ENCODE data around the gene UBE2V1.

The UBE2V1 gene

GRCh38 chr20:50062006-50062838 is 50.7 kb downstream of the UBE2V1 start:
- DNase-seq (ENCODE audit: low read depth): no peak

- no peak for DNase-seq (ENCODE audit: low read depth)
Observed at GRCh38 chr20:50061151-50062005, 51.6 kb downstream of the UBE2V1 start.

GRCh38 chr20:50058662-50059402 is 54.1 kb downstream of the UBE2V1 start:
- no peak for DNase-seq (ENCODE audit: low read depth)

GRCh38 chr20:50057714-50058053 is 55.3 kb downstream of the UBE2V1 start:
- no peak for DNase-seq (ENCODE audit: low read depth)

GRCh38 chr20:50056951-50057713 is 55.8 kb downstream of the UBE2V1 start:
- no peak for DNase-seq (ENCODE audit: low read depth)

GRCh38 chr20:50056408-50056926 is 56.5 kb downstream of the UBE2V1 start:
- DNase-seq (ENCODE audit: low read depth): no peak

- DNase-seq (ENCODE audit: low read depth): no peak
Observed at GRCh38 chr20:50055524-50056083, 57.3 kb downstream of the UBE2V1 start.

- DNase-seq (ENCODE audit: low read depth): no peak
Observed at GRCh38 chr20:50054626-50055511, 58.1 kb downstream of the UBE2V1 start.

- DNase-seq (ENCODE audit: low read depth): no peak
Observed at GRCh38 chr20:50054231-50054547, 58.8 kb downstream of the UBE2V1 start.

- no peak for DNase-seq (ENCODE audit: low read depth)
Observed at GRCh38 chr20:50053362-50054230, 59.4 kb downstream of the UBE2V1 start.

GRCh38 chr20:50052550-50053361 is 60.2 kb downstream of the UBE2V1 start:
- DNase-seq (ENCODE audit: low read depth): no peak

GRCh38 chr20:50050660-50051308 is 62.2 kb downstream of the UBE2V1 start:
- no peak for DNase-seq (ENCODE audit: low read depth)

GRCh38 chr20:50050214-50050613 is 62.7 kb downstream of the UBE2V1 start:
- no peak for DNase-seq (ENCODE audit: low read depth)

- DNase-seq (ENCODE audit: low read depth): no peak
Observed at GRCh38 chr20:50049442-50050026, 63.4 kb downstream of the UBE2V1 start.

GRCh38 chr20:50048420-50049166 is 64.4 kb downstream of the UBE2V1 start:
- DNase-seq (ENCODE audit: low read depth): no peak

GRCh38 chr20:50044353-50044960 is 68.5 kb downstream of the UBE2V1 start:
- no peak for DNase-seq (ENCODE audit: low read depth)
